GM10266 (cell line): Measurements from ENCODE around the gene MATN3.
A peak's percentile ranks its signal among the peaks of the same experiment; 100 is the strongest.

Source experiments
- DNase-seq: peaks from one replicate; pipeline ENCODE4 v3.0.0; 2012; ENCODE audit errors: extremely low spot score
- CTCF ChIP-seq: IDR thresholded peaks from 2 replicates; pipeline ENCODE4 v1.5.1; 2012; ENCODE audit warnings: mild to moderate bottlenecking, low read depth; ENCODE audit not compliant: control insufficient read depth, insufficient read depth; ENCODE audit errors: missing control alignments

The MATN3 gene

GRCh38 chr2:20013126-20013849 lies 820 bp upstream of the MATN3 start:
- no peak for TF ChIP-seq CTCF

GRCh38 chr2:20012032-20012281 lies 511 bp downstream of the MATN3 start:
- peak; percentile 27 for DNase-seq
- no peak for TF ChIP-seq CTCF

More at GRCh38 chr2:20013126-20013849, 820 bp upstream of the MATN3 start:
- no peak for DNase-seq

- DNase-seq: no peak
- no peak for TF ChIP-seq CTCF
Measured at GRCh38 chr2:20011276-20012031, 1.0 kb downstream of the MATN3 start.

- TF ChIP-seq CTCF: no peak
- DNase-seq: no peak
Measured at GRCh38 chr2:20008703-20009102, 3.8 kb downstream of the MATN3 start.

GRCh38 chr2:20005891-20006470 lies 6.5 kb downstream of the MATN3 start:
- no peak for DNase-seq
- TF ChIP-seq CTCF: no peak

GRCh38 chr2:20005067-20005627 lies 7.3 kb downstream of the MATN3 start:
- TF ChIP-seq CTCF: no peak
- DNase-seq: no peak
